HEK293T (cell line): Measurements from ENCODE around the gene CNTN5.

Experiments used
- CTCF ChIA-PET: fragments of 350-600 bp; formaldehyde crosslinking; extraction: SDS; loops from one replicate; lab custom pipeline; 2021; ENCODE audit warnings: antibody characterized with exemption, inconsistent platforms; lab: Yijun Ruan, JAX
- POLR2A ChIA-PET: fragments of 350-600 bp; formaldehyde crosslinking; extraction: SDS; loops from one replicate; lab custom pipeline; 2020; ENCODE audit warnings: antibody characterized with exemption, inconsistent platforms; lab: Yijun Ruan, JAX
- DNase-seq: peaks from one replicate; pipeline ENCODE4 v3.0.0; 2012; ENCODE audit warnings: mixed read lengths; ENCODE audit errors: extremely low spot score
- ARNT ChIP-seq: fragments of 450-650 bp; IDR thresholded peaks from 2 replicates; pipeline ENCODE4 v1.6.1; 2017; ENCODE audit warnings: mild to moderate bottlenecking
- BHLHE40 ChIP-seq: fragments of 450-650 bp; IDR thresholded peaks from 2 replicates; pipeline ENCODE4 v1.6.1; 2016; ENCODE audit warnings: mild to moderate bottlenecking, moderate library complexity, borderline replicate concordance
- CTBP1 ChIP-seq: fragments of 450-650 bp; IDR thresholded peaks from 2 replicates; pipeline ENCODE4 v1.6.1; 2016; ENCODE audit warnings: borderline replicate concordance
- ELF4 ChIP-seq: fragments of 450-650 bp; IDR thresholded peaks from 2 replicates; pipeline ENCODE4 v1.6.1; 2017; ENCODE audit warnings: antibody characterized with exemption
- FOXA1 ChIP-seq: fragments of 450-650 bp; IDR thresholded peaks from 2 replicates; pipeline ENCODE4 v1.6.1; 2016; ENCODE audit warnings: mild to moderate bottlenecking
- FOXK2 ChIP-seq: fragments of 450-650 bp; IDR thresholded peaks from 2 replicates; pipeline ENCODE4 v1.6.1; 2016; ENCODE audit warnings: mild to moderate bottlenecking
- FOXM1 ChIP-seq: fragments of 450-650 bp; IDR thresholded peaks from 2 replicates; pipeline ENCODE4 v1.6.1; 2017; ENCODE audit warnings: mild to moderate bottlenecking, borderline replicate concordance
- HDGF ChIP-seq: fragments of 450-650 bp; IDR thresholded peaks from 2 replicates; pipeline ENCODE4 v1.6.1; 2017; ENCODE audit warnings: antibody characterized with exemption, borderline replicate concordance
- L3MBTL2 ChIP-seq: fragments of 450-650 bp; conservative IDR thresholded peaks from 2 replicates; pipeline ENCODE4 v1.6.1; 2016; ENCODE audit warnings: mild to moderate bottlenecking
- LEF1 ChIP-seq: fragments of 450-650 bp; IDR thresholded peaks from 2 replicates; pipeline ENCODE4 v1.6.1; 2017; ENCODE audit warnings: mild to moderate bottlenecking, borderline replicate concordance
- NFRKB ChIP-seq: fragments of 450-650 bp; IDR thresholded peaks from 2 replicates; pipeline ENCODE4 v1.6.1; 2016; ENCODE audit warnings: mild to moderate bottlenecking, moderate library complexity
- PKNOX1 ChIP-seq: fragments of 450-650 bp; IDR thresholded peaks from 2 replicates; pipeline ENCODE4 v1.6.1; 2016
- SP1 ChIP-seq: fragments of 450-650 bp; IDR thresholded peaks from 2 replicates; pipeline ENCODE4 v1.6.1; 2017
- SUZ12 ChIP-seq: fragments of 450-650 bp; IDR thresholded peaks from 2 replicates; pipeline ENCODE4 v1.6.1; 2016; ENCODE audit warnings: mild to moderate bottlenecking
- TARDBP ChIP-seq: fragments of 450-650 bp; IDR thresholded peaks from 2 replicates; pipeline ENCODE4 v1.6.1; 2016
- ZNF384 ChIP-seq: fragments of 450-650 bp; IDR thresholded peaks from 2 replicates; pipeline ENCODE4 v1.6.1; 2016

CNTN5 gene

DNA sequence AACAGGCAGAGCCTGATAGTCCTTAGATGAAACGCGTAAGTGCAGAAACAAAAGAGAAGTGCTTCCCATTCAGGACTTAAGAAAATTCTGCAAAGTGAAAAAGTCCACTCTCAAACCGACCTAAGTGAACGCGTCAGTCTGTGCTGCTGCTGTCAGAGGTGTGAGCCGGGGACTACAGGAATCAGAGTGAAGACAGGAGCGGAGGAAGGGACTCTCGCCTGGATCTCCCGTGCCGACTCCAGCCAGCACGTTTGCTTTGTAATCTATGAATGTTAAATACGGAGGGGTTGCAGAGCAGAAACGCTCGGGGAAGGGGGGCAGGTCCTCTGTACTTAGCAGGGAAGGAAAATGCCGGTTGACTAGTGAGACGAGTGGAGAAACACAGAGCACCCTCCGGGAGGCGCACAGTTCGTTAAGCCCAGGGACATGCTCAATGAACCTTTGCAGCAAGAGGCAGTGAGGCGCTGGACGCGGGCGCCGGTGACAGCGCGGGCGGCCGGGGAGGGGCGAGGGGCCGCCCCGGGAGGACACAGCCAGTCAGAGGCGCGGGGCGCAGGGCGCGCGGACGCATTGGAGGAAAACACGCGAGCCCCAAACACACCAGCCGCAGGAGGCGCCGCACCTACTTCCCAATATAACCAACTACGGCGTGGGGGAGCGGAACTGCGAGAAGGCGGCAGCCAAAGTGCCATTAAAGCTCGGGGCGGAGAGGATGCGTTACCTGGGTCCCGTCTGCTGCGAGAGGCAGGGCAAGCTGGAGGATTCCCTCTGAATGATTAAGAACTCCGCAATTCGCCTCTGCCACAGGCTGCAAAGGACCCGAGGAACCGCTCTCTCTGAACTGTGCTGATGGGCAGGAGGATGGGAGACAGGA lies at the start of gene CNTN5:
CNTN5 (plus strand) TSS at position 598 of the 874 bp plus-strand sequence.
- POLR2A ChIA-PET = no interaction called here
- TF ChIP-seq ZNF384 (no peak), NFRKB (no peak)
- DNase-seq = peak; percentile 10
- CTCF ChIA-PET = no interaction called here

DNA sequence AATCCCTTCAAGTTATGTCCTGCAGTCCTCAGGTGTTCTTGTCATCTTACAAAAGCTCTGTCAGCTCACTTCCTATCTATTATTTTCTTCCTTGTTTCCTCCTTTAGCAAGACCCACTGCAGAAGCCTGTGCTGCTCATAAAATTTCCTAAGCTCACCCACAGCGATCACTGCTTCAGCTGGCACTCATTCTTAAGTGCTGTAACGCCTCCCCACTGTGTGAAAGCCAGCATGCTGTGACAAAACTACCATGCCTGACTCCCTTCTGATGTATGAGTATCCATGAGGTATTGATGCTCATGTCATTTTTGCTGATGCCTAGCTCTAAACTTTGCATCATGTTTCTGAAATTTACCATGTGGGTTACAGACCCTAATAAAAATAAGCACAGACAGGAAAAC lies 41.5 kb upstream of the CNTN5 start:
- CTCF ChIA-PET = no interaction called here
- TF ChIP-seq FOXA1 (no peak), L3MBTL2 (no peak), HDGF (no peak), ARNT (no peak), TARDBP (no peak), FOXM1 (no peak), SUZ12 (no peak), NFRKB (no peak), PKNOX1 (no peak), LEF1 (no peak)
- peak; percentile 6 for DNase-seq
- POLR2A ChIA-PET = no interaction called here

DNA sequence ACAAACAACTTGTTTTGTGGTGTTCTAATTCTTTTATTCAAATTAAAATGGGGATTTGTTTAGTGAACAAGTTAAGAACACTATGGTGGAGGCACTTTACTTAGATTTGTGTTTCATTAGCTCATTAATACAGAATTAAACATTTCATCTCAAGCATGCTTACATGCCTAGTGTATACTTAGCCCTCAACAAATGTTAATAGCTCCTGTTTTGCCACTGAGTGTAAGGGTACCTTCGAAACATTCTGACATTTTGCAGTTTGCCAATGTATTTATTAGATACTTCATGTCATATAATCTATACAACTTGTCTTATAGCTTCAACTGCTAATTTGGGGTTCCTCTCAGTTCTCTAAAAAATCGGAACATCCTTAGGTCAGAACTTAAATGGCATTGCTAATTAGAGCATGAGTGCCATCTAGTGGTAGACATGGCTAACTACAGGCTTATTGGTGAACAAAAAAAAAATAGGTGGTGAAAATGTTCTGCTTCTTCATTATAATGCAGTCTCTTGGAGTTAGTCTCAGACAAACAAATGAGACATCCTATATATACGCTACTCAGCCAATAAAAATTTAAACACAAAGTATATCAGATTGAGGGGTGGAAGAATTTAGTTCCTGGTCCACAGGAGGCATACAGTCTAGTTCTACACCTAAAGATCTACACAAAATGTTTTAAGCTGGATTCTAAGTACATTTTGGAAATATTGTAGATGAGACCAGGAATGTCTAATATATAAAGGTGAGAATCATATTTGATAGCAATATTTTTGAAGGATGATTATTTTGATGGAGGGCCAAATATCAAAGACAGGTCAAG lies 4.9 kb upstream of the CNTN5 start:
- ChIA-PET POLR2A (no interaction called here), CTCF (interaction anchor here (0.6 to 1.0 kb wide), 3 partner anchors 284 to 1769 kb away, joined by 3 read pairs; no protein-coding TSS in a partner anchor)
- TF ChIP-seq ZNF384 (peak; percentile 76), SUZ12 (no peak)
- DNase-seq = peak; percentile 18

DNA sequence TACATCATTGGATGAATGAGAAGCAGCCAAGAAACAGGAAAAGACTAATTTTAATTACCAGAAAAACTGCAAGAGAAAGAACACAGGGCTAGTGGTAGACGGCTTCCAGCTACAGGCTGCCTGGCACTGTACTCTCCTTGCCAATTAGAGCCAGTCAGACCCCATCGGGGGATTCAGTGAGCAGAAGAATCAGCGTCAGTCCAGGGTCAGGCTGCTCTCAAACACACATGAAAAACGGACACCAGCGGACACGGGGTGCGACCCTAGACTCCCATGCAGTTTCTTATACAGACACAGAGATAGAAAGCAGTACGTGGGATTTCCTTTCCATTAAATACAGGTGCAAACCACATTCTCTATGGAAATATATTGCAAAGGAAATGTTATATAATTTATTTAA lies 1.1 kb upstream of the CNTN5 start:
- ChIA-PET POLR2A (no interaction called here), CTCF (no interaction called here)
- DNase-seq = no peak
- TF ChIP-seq L3MBTL2 (no peak), ZNF384 (no peak), NFRKB (no peak), LEF1 (no peak), FOXM1 (no peak), ARNT (no peak), TARDBP (no peak), CTBP1 (no peak), HDGF (no peak), FOXK2 (no peak), SUZ12 (no peak)

DNA sequence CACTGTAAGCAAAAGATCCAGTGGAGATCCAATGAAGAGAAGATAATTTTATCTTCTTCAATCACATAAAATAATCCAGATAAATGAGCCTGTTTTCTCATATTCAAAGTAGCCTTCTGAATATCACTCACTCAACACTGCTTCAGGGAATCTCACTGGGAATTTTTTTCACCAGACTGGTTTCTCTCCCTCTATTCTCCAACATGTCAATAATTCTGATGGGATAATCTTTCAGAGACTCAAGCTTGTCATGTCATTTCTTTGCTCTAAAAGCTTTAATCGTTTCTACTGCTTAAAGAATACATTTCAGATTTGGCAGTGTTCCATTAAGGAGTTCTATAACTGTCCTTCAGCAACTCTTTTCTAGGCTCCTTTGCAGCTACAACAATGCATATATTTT lies 16.3 kb downstream of the CNTN5 start:
- ChIA-PET POLR2A (no interaction called here), CTCF (no interaction called here)
- DNase-seq = no peak
- no peak for TF ChIP-seq SUZ12
- TF ChIP-seq TARDBP = no peak
- TF ChIP-seq ELF4 = no peak
- no peak for TF ChIP-seq FOXM1
- no peak for TF ChIP-seq BHLHE40
- TF ChIP-seq SP1 = no peak
- TF ChIP-seq ZNF384 = no peak
- TF ChIP-seq LEF1 = no peak
- TF ChIP-seq ARNT = no peak
- TF ChIP-seq CTBP1 = no peak
- TF ChIP-seq PKNOX1 = no peak
- TF ChIP-seq L3MBTL2 = no peak
- TF ChIP-seq FOXA1 = no peak
- no peak for TF ChIP-seq HDGF
- TF ChIP-seq FOXK2 = no peak
- TF ChIP-seq NFRKB = no peak

GRCh38 chr11:99063331-99063730 lies 42.6 kb downstream of the CNTN5 start:
- TF ChIP-seq LEF1 = no peak
- no peak for TF ChIP-seq SP1
- no peak for TF ChIP-seq L3MBTL2
- TF ChIP-seq CTBP1 = no peak
- CTCF ChIA-PET = interaction anchor here (0.7 kb wide), 1 partner anchor 99 kb away, joined by 3 read pairs; no protein-coding TSS in a partner anchor
- POLR2A ChIA-PET = no interaction called here
- DNase-seq = no peak

GRCh38 chr11:99065121-99065520 lies 44.4 kb downstream of the CNTN5 start:
- ChIA-PET POLR2A (no interaction called here), CTCF (no interaction called here)
- DNase-seq = no peak
- TF ChIP-seq LEF1 (no peak), SP1 (no peak), FOXA1 (no peak)
